Activated T-cell treated with anti-CD3 and anti-CD28 coated beads, Interleukin-2, amount 50 U/mL, for 4 hours (primary cell): ENCODE measurements around the gene MED22. TPM values are rescaled to one million over a fixed set of nuclear protein-coding genes. Genes with fewer than 3 reads are reported as not detected.
"Not testable (repeated sequence)": the region's sequence is repeated elsewhere in the genome, so short reads cannot be mapped to it uniquely, and the experiment has no call there.

ENCODE experiments used
- ATAC-seq, 2 donors: fragments of 200-7000 bp; cut with Tn5 transposase; one replicate each; pipeline ENCODE4 v1.10.0; 2021
- DNase-seq: peaks from one replicate; pipeline ENCODE4 v3.0.0-alpha.2; 2020
- H3K27me3 Mint-ChIP-seq: one replicate; pipeline ENCODE4 v1.8.0; 2021; ENCODE audit warnings: low read depth, mixed read lengths
- H3K36me3 Mint-ChIP-seq: one replicate; pipeline ENCODE4 v1.8.0; 2022; ENCODE audit warnings: mixed read lengths; ENCODE audit not compliant: insufficient read depth
- H3K4me1 Mint-ChIP-seq: one replicate; pipeline ENCODE4 v1.8.0; 2021; ENCODE audit warnings: low read depth, mixed read lengths
- H3K4me3 Mint-ChIP-seq: one replicate; pipeline ENCODE4 v1.8.0; 2021; ENCODE audit warnings: mild to moderate bottlenecking, moderate library complexity, mixed read lengths
- H3K9me3 Mint-ChIP-seq: one replicate; pipeline ENCODE4 v1.8.0; 2021; ENCODE audit warnings: mixed read lengths
- total RNA-seq, 3 donors: library from RNA; stranded (reverse); gene quantifications; one replicate each; pipeline ENCODE4 v1.2.1, GENCODE V29; 2021

The MED22 gene
- total RNA-seq: 10 to 100 TPM; 52.8 to 58.6 (median 55.3) TPM

GRCh38 chr9:133347985-133348717 lies at the start of gene MED22, which contains the start of gene RPL7A:
Gene MED22 (minus strand): TSS chr9:133348131. CDS start chr9:133346662, 1,469 bp downstream.
Gene RPL7A (plus strand): TSS chr9:133348218. CDS start chr9:133348244, 26 bp downstream.
- ATAC-seq (peak; percentile 78), DNase-seq (peak; percentile 89)
- Mint-ChIP-seq H3K9me3 (no peaks in the 10 kb centered on the region), H3K27me3 (no peaks in the 10 kb centered on the region), H3K36me3 (peaks cover 48% of the 10 kb centered on the region), H3K4me1 (peaks cover 38% of the 10 kb centered on the region), H3K4me3 (peak within 1 kb of the TSS; percentile 99)

GRCh38 chr9:133397370-133397769 lies 49.4 kb upstream of the MED22 start:
- no peak for DNase-seq
- Mint-ChIP-seq H3K4me3 (no peak overlapping the region), H3K27me3 (peaks cover 5% of the 10 kb centered on the region), H3K36me3 (no peaks in the 10 kb centered on the region), H3K4me1 (no peaks in the 10 kb centered on the region), H3K9me3 (no peaks in the 10 kb centered on the region)
- ATAC-seq: no peak

- H3K4me3 Mint-ChIP-seq: no peak overlapping the region
- no peaks in the 10 kb centered on the region for H3K4me1 Mint-ChIP-seq
- ATAC-seq (no peak), DNase-seq (no peak)
- H3K9me3 Mint-ChIP-seq: no peaks in the 10 kb centered on the region
- H3K36me3 Mint-ChIP-seq: no peaks in the 10 kb centered on the region
- H3K27me3 Mint-ChIP-seq: peaks cover 5% of the 10 kb centered on the region
Observed at GRCh38 chr9:133396952-133397351, 49.0 kb upstream of the MED22 start.

GRCh38 chr9:133394687-133395271 lies 46.8 kb upstream of the MED22 start:
- Mint-ChIP-seq H3K4me3 (no peak overlapping the region), H3K36me3 (no peaks in the 10 kb centered on the region), H3K9me3 (no peaks in the 10 kb centered on the region), H3K4me1 (no peaks in the 10 kb centered on the region), H3K27me3 (peaks cover 6% of the 10 kb centered on the region)
- ATAC-seq (no peak), DNase-seq (no peak)

GRCh38 chr9:133393399-133393798 lies 45.5 kb upstream of the MED22 start:
- Mint-ChIP-seq H3K9me3 (no peaks in the 10 kb centered on the region), H3K4me1 (no peaks in the 10 kb centered on the region), H3K36me3 (no peaks in the 10 kb centered on the region), H3K4me3 (no peak overlapping the region), H3K27me3 (peaks cover 7% of the 10 kb centered on the region)
- no peak for ATAC-seq
- DNase-seq: no peak

GRCh38 chr9:133392308-133392707 lies 44.4 kb upstream of the MED22 start:
- H3K4me3 Mint-ChIP-seq, H3K4me1 Mint-ChIP-seq, ATAC-seq, H3K36me3 Mint-ChIP-seq, DNase-seq, H3K27me3 Mint-ChIP-seq, H3K9me3 Mint-ChIP-seq: not testable (repeated sequence)

GRCh38 chr9:133391449-133391848 lies 43.5 kb upstream of the MED22 start:
- not testable (repeated sequence) for H3K9me3 Mint-ChIP-seq, H3K4me1 Mint-ChIP-seq, DNase-seq, H3K36me3 Mint-ChIP-seq, ATAC-seq, H3K27me3 Mint-ChIP-seq, H3K4me3 Mint-ChIP-seq

GRCh38 chr9:133390713-133391112 lies 42.8 kb upstream of the MED22 start:
- Mint-ChIP-seq H3K9me3 (no peaks in the 10 kb centered on the region), H3K4me3 (no peak overlapping the region), H3K27me3 (peaks cover 7% of the 10 kb centered on the region), H3K4me1 (no peaks in the 10 kb centered on the region), H3K36me3 (no peaks in the 10 kb centered on the region)
- no peak for DNase-seq
- no peak for ATAC-seq

GRCh38 chr9:133389562-133389961 lies 41.6 kb upstream of the MED22 start:
- Mint-ChIP-seq H3K27me3 (peaks cover 5% of the 10 kb centered on the region), H3K9me3 (no peaks in the 10 kb centered on the region), H3K4me3 (no peak overlapping the region), H3K36me3 (no peaks in the 10 kb centered on the region), H3K4me1 (no peaks in the 10 kb centered on the region)
- no peak for DNase-seq
- ATAC-seq: no peak

- DNase-seq: no peak
- Mint-ChIP-seq H3K9me3 (no peaks in the 10 kb centered on the region), H3K4me3 (no peak overlapping the region), H3K36me3 (no peaks in the 10 kb centered on the region), H3K27me3 (peaks cover 2% of the 10 kb centered on the region), H3K4me1 (no peaks in the 10 kb centered on the region)
- no peak for ATAC-seq
Observed at GRCh38 chr9:133389025-133389557, 41.2 kb upstream of the MED22 start.

GRCh38 chr9:133387680-133388079 lies 39.7 kb upstream of the MED22 start:
- ATAC-seq: no peak
- no peaks in the 10 kb centered on the region for H3K36me3 Mint-ChIP-seq
- no peak for DNase-seq
- H3K27me3 Mint-ChIP-seq: peaks cover 2% of the 10 kb centered on the region
- H3K9me3 Mint-ChIP-seq: no peaks in the 10 kb centered on the region
- no peak overlapping the region for H3K4me3 Mint-ChIP-seq
- H3K4me1 Mint-ChIP-seq: no peaks in the 10 kb centered on the region

- H3K4me3 Mint-ChIP-seq: no peak overlapping the region
- H3K4me1 Mint-ChIP-seq: no peaks in the 10 kb centered on the region
- ATAC-seq: no peak
- H3K36me3 Mint-ChIP-seq: no peaks in the 10 kb centered on the region
- H3K9me3 Mint-ChIP-seq: no peaks in the 10 kb centered on the region
- no peak for DNase-seq
- peaks cover 2% of the 10 kb centered on the region for H3K27me3 Mint-ChIP-seq
Observed at GRCh38 chr9:133386338-133386737, 38.4 kb upstream of the MED22 start.

- DNase-seq (no peak), ATAC-seq (no peak)
- Mint-ChIP-seq H3K4me1 (no peaks in the 10 kb centered on the region), H3K27me3 (peaks cover 2% of the 10 kb centered on the region), H3K9me3 (no peaks in the 10 kb centered on the region), H3K36me3 (no peaks in the 10 kb centered on the region), H3K4me3 (no peak overlapping the region)
Observed at GRCh38 chr9:133385452-133385851, 37.5 kb upstream of the MED22 start.

GRCh38 chr9:133384736-133385321 lies 36.9 kb upstream of the MED22 start:
- H3K4me3 Mint-ChIP-seq: no peak overlapping the region
- H3K4me1 Mint-ChIP-seq: no peaks in the 10 kb centered on the region
- no peaks in the 10 kb centered on the region for H3K9me3 Mint-ChIP-seq
- DNase-seq (no peak), ATAC-seq (no peak)
- H3K27me3 Mint-ChIP-seq: peaks cover 2% of the 10 kb centered on the region
- H3K36me3 Mint-ChIP-seq: no peaks in the 10 kb centered on the region

GRCh38 chr9:133383438-133383837 lies 35.5 kb upstream of the MED22 start:
- H3K36me3 Mint-ChIP-seq: no peaks in the 10 kb centered on the region

More at GRCh38 chr9:133383438-133383837, 35.5 kb upstream of the MED22 start:
- no peak for ATAC-seq
- Mint-ChIP-seq H3K9me3 (no peaks in the 10 kb centered on the region), H3K4me1 (no peaks in the 10 kb centered on the region), H3K4me3 (no peak overlapping the region), H3K27me3 (no peaks in the 10 kb centered on the region)
- no peak for DNase-seq
